B cell (primary cell): ENCODE results near the gene MYMX.
"Not testable (repeated sequence)": the region's sequence is repeated elsewhere in the genome, so short reads cannot be mapped to it uniquely, and the experiment has no call there.

Source experiments
- CTCF ChIP-seq: fragments of 200-600 bp; IDR thresholded peaks from one replicate; pipeline ENCODE4 v1.8.0; 2022; ENCODE audit warnings: antibody characterized with exemption, mild to moderate bottlenecking
- EZH2 ChIP-seq: IDR thresholded peaks from 2 replicates; pipeline ENCODE4 v1.6.1; 2012; ENCODE audit warnings: borderline replicate concordance, low read depth, mild to moderate bottlenecking, moderate library complexity, low read length; ENCODE audit not compliant: insufficient read depth, poor library complexity, severe bottlenecking

GRCh38 chr6:44196351-44196750 lies 20.4 kb upstream of the MYMX start:
- not testable (repeated sequence) for TF ChIP-seq CTCF, EZH2
